GM23338 (cell line): ENCODE results near the gene KHSRP. TPM values are rescaled to one million over a fixed set of nuclear protein-coding genes. Genes with fewer than 3 reads are reported as not detected.

ENCODE experiments used
- ATAC-seq: fragments of 200-7000 bp; cut with Tn5 transposase; 3 replicates; pipeline ENCODE4 v1.9.1; 2020
- DNase-seq: peaks from one replicate; pipeline ENCODE4 v3.0.0-alpha.2; 2015; ENCODE audit warnings: low spot score
- H2AFZ ChIP-seq: fragments of 200-600 bp; sonication (generic); 2 replicates; pipeline ENCODE4 v1.8.0; 2016; ENCODE audit warnings: antibody characterized with exemption, mild to moderate bottlenecking, moderate library complexity
- H3F3A ChIP-seq: fragments of 200-600 bp; sonication (generic); replicated peaks from 2 replicates; pipeline ENCODE4 v1.8.0; 2017; ENCODE audit warnings: antibody characterized with exemption, mixed run types, low read depth
- H3K27ac ChIP-seq: fragments of 200-600 bp; sonication (generic); 2 replicates; pipeline ENCODE4 v1.6.1; 2016; ENCODE audit warnings: low read depth
- H3K27me3 ChIP-seq: fragments of 200-600 bp; sonication (generic); 2 replicates; pipeline ENCODE4 v1.8.0; 2016; ENCODE audit warnings: mild to moderate bottlenecking, mixed run types, moderate library complexity; ENCODE audit not compliant: insufficient read depth
- H3K36me3 ChIP-seq: fragments of 200-600 bp; sonication (generic); 2 replicates; pipeline ENCODE4 v1.8.0; 2016; ENCODE audit warnings: mild to moderate bottlenecking; ENCODE audit not compliant: insufficient read depth
- H3K4me1 ChIP-seq: fragments of 200-600 bp; sonication (generic); 2 replicates; pipeline ENCODE4 v1.8.0; 2016; ENCODE audit warnings: mild to moderate bottlenecking, moderate library complexity; ENCODE audit not compliant: insufficient read depth
- H3K4me2 ChIP-seq: fragments of 200-600 bp; sonication (generic); 2 replicates; pipeline ENCODE4 v1.7.1; 2017; ENCODE audit warnings: mixed run types
- H3K4me3 ChIP-seq: fragments of 200-600 bp; sonication (generic); 2 replicates; pipeline ENCODE4 v1.6.1; 2016; ENCODE audit warnings: mixed run types
- H3K79me2 ChIP-seq: fragments of 200-600 bp; sonication (generic); replicated peaks from 2 replicates; pipeline ENCODE4 v1.8.0; 2017; ENCODE audit warnings: mild to moderate bottlenecking; ENCODE audit not compliant: insufficient read depth
- H3K9me2 ChIP-seq: fragments of 200-600 bp; sonication (generic); 2 replicates; pipeline ENCODE4 v1.8.0; 2017; ENCODE audit not compliant: insufficient read depth
- H4K20me1 ChIP-seq: fragments of 200-600 bp; sonication (generic); replicated peaks from 2 replicates; pipeline ENCODE4 v1.8.0; 2017; ENCODE audit warnings: mild to moderate bottlenecking; ENCODE audit not compliant: insufficient read depth
- H3K27ac Mint-ChIP-seq: 2 replicates; pipeline ENCODE4 v1.8.0; 2020; ENCODE audit warnings: inconsistent platforms, mild to moderate bottlenecking, moderate library complexity, mixed read lengths
- H3K27me3 Mint-ChIP-seq: 3 replicates; pipeline ENCODE4 v1.8.0; 2022; ENCODE audit warnings: low read depth, mild to moderate bottlenecking, moderate library complexity, mixed read lengths, inconsistent platforms; ENCODE audit not compliant: insufficient read depth, poor library complexity
- H3K36me3 Mint-ChIP-seq: 3 replicates; pipeline ENCODE4 v1.8.0; 2021; ENCODE audit warnings: low read depth, mild to moderate bottlenecking, inconsistent platforms, moderate library complexity, mixed read lengths
- H3K4me1 Mint-ChIP-seq: 3 replicates; pipeline ENCODE4 v1.8.0; 2020; ENCODE audit warnings: mild to moderate bottlenecking, inconsistent platforms, mixed read lengths
- H3K4me3 Mint-ChIP-seq: 3 replicates; pipeline ENCODE4 v1.8.0; 2021; ENCODE audit warnings: moderate library complexity, mild to moderate bottlenecking, inconsistent platforms, mixed read lengths
- H3K9me3 Mint-ChIP-seq: 3 replicates; pipeline ENCODE4 v1.8.0; 2020; ENCODE audit warnings: moderate library complexity, mild to moderate bottlenecking, inconsistent platforms, mixed read lengths
- CREB1 ChIP-seq: fragments of 250-450 bp; sonication (Bioruptor Pico); IDR thresholded peaks from 2 replicates; pipeline ENCODE4 v1.5.0; 2020; ENCODE audit warnings: low read depth, mild to moderate bottlenecking, moderate library complexity
- EZH2 ChIP-seq: fragments of 200-600 bp; sonication (generic); IDR thresholded peaks from one replicate; pipeline ENCODE4 v1.8.0; 2017; ENCODE audit warnings: antibody characterized with exemption, mild to moderate bottlenecking, low read depth; ENCODE audit not compliant: unreplicated experiment
- EZH2phosphoT487 ChIP-seq: fragments of 200-600 bp; sonication (generic); IDR thresholded peaks from one replicate; pipeline ENCODE4 v1.8.1; 2018; ENCODE audit warnings: antibody characterized with exemption; ENCODE audit not compliant: unreplicated experiment
- JUNB ChIP-seq: IDR thresholded peaks from one replicate; pipeline ENCODE4 v1.6.1; 2016; ENCODE audit warnings: antibody characterized with exemption; ENCODE audit not compliant: unreplicated experiment
- NANOG ChIP-seq: IDR thresholded peaks from 2 replicates; pipeline ENCODE4 v1.6.1; 2016; ENCODE audit warnings: antibody characterized with exemption, borderline replicate concordance
- ZNF114 ChIP-seq: fragments of 250-450 bp; sonication (Bioruptor Pico); IDR thresholded peaks from 2 replicates; pipeline ENCODE4 v1.5.0; 2020; ENCODE audit warnings: mild to moderate bottlenecking, moderate library complexity
- polyA plus RNA-seq: library from polyadenylated mRNA; unstranded; fragments of >200 nt; fragmentation: Nextera tagmentation; extraction: Ambion mirVana; gene quantifications from 2 replicates; pipeline ENCODE4 v1.2.1, GENCODE V29; 2016
- total RNA-seq: library from RNA; depleted of rRNA; stranded (reverse); fragments of >200 nt; shearing (Covaris generic); gene quantifications from 2 replicates; pipeline ENCODE4 v1.2.3, GENCODE V29; 2014
- TF ChIP-seq, protein P1 (sequence below): IDR thresholded peaks from 2 replicates; pipeline ENCODE4 v1.6.1; 2016; ENCODE audit warnings: antibody characterized with exemption
- TF ChIP-seq, protein P2 (sequence below), 2 experiments: fragments of 200-600 bp in 1 of 2; sonication (generic) in 1 of 2; conservative IDR thresholded peaks; 2 replicates each; pipeline versions ENCODE4 v1.5.1 to v1.6.1; 2016 to 2017; ENCODE audit warnings: antibody characterized with exemption in 2 of 2, low read depth in 2 of 2, mild to moderate bottlenecking in 2 of 2, moderate library complexity in 1 of 2

Gene KHSRP
- total and polyA plus RNA-seq, 2 experiments from 2014 or later: 129 to 359 TPM

DNA sequence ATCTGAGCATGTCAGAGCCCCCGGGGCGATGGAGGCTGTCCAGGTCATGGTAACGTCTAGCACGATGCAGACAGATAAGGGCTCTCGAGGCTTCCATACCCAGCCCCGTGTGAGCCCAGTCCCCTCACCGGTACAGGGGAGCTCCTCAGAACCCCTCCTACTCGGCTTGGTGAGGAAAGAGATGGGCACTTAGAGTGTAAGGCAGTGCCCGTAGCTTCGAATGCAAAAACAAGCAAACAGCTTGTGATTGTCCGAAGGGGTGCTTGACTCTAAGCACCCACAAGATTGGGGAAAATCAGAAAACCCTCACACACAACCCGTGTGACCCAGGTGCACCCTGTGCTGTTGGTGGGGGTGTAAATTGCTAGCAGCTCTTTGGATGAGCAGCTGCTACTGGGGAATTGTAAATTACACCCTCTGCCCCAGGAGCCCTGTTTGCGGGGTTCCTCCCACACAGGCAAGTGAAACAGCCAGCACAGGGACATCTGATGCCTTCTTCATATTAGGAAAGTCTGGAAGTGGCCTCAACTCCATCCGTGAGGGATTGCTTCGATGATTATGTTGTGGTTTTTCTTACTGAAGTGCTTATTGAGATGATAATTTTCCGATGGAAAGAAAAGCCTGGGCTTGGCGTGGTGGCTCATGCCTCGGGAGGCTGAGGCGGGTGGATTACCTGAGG lies 48.0 kb downstream of the KHSRP start:
- ATAC-seq (no peak), DNase-seq (no peak)
- H3K9me3 Mint-ChIP-seq: peaks cover 9% of the 10 kb centered on the region
- Histone ChIP-seq H3K27me3 (no peaks in the 10 kb centered on the region), H3K27ac (0 out of 2 replicates have a peak overlapping the region, but pooled peaks have one; percentile 10), H4K20me1 (0 out of 2 replicates have a peak, but pooled peaks cover 3% of the 10 kb centered on the region), H3K79me2 (no peaks in the 10 kb centered on the region), H2AFZ (no peak overlapping the region), H3K4me2 (no peak overlapping the region), H3F3A (0 out of 2 replicates have a peak, but pooled peaks cover 4% of the 10 kb centered on the region), H3K4me1 (peaks cover 7% of the 10 kb centered on the region; the same call in 1 of the 2 replicates), H3K9me2 (no peaks in the 10 kb centered on the region), H3K4me3 (no peak overlapping the region), H3K36me3 (peaks cover 15% of the 10 kb centered on the region)
- TF ChIP-seq, protein P1, sequence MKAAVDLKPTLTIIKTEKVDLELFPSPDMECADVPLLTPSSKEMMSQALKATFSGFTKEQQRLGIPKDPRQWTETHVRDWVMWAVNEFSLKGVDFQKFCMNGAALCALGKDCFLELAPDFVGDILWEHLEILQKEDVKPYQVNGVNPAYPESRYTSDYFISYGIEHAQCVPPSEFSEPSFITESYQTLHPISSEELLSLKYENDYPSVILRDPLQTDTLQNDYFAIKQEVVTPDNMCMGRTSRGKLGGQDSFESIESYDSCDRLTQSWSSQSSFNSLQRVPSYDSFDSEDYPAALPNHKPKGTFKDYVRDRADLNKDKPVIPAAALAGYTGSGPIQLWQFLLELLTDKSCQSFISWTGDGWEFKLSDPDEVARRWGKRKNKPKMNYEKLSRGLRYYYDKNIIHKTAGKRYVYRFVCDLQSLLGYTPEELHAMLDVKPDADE: no peak
- TF ChIP-seq EZH2: no peak
- TF ChIP-seq, protein P2, sequence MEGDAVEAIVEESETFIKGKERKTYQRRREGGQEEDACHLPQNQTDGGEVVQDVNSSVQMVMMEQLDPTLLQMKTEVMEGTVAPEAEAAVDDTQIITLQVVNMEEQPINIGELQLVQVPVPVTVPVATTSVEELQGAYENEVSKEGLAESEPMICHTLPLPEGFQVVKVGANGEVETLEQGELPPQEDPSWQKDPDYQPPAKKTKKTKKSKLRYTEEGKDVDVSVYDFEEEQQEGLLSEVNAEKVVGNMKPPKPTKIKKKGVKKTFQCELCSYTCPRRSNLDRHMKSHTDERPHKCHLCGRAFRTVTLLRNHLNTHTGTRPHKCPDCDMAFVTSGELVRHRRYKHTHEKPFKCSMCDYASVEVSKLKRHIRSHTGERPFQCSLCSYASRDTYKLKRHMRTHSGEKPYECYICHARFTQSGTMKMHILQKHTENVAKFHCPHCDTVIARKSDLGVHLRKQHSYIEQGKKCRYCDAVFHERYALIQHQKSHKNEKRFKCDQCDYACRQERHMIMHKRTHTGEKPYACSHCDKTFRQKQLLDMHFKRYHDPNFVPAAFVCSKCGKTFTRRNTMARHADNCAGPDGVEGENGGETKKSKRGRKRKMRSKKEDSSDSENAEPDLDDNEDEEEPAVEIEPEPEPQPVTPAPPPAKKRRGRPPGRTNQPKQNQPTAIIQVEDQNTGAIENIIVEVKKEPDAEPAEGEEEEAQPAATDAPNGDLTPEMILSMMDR (conservative IDR thresholded peaks at IDR 0.05; ENCODE audit: low read depth in 2 of 2): no peak
- no peak for TF ChIP-seq JUNB
- H3K27ac Mint-ChIP-seq: peak overlapping the region; percentile 52; the same call in 1 of the 2 replicates
- H3K36me3 Mint-ChIP-seq: peaks cover 35% of the 10 kb centered on the region
- H3K27me3 Mint-ChIP-seq: peaks cover 12% of the 10 kb centered on the region
- no peak overlapping the region for H3K4me3 Mint-ChIP-seq
- H3K4me1 Mint-ChIP-seq: peaks cover 22% of the 10 kb centered on the region

DNA sequence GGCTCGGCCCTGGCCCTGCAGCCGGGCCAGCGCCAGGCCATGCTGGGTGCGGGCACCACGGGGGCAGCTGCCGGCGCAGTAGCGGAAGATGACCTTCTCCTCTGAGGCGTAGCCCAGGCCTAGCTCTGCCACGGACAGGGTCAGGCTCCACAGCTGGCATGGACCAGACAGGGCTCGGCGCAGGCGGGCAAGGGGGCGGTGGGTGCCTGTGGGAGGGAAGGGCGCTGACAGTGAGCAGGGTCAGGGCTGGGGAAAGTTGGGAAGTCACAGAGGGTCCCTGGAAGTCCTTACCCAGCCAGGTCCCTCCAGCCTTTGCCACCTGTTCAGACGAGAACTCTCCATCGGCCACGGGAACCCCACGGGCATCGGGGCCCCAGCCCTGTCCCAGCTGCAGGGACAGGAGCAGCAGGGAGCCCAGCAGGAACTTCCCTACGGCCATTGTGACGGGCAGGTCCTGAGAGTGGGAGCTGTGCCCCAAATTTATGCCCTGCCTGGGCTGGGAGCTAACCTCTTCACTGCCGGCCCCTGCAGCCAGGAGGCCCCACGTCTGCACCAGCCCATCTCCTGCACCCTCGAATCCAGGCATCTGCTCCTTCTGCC lies 49.1 kb downstream of the KHSRP start, which contains the start of gene PSPN:
Gene PSPN (minus strand): TSS at position 523 of the 600 bp plus-strand sequence. CDS start 84 bp downstream, at position 439.
- Mint-ChIP-seq H3K4me3 (peak within 1 kb of the TSS; percentile 30; the same call in 1 of the 3 replicates), H3K9me3 (peaks cover 9% of the 10 kb centered on the region), H3K27ac (peak within 1 kb of the TSS; percentile 52; the same call in 1 of the 2 replicates), H3K27me3 (peaks cover 12% of the 10 kb centered on the region), H3K4me1 (peaks cover 22% of the 10 kb centered on the region), H3K36me3 (peaks cover 24% of the 10 kb centered on the region)
- Histone ChIP-seq H3K4me3 (no peak within 1 kb of the TSS), H3K27me3 (no peaks in the 10 kb centered on the region), H3K9me2 (no peaks in the 10 kb centered on the region), H3K27ac (peak within 1 kb of the TSS; percentile 39; the same call in 1 of the 2 replicates), H3K4me2 (no peak within 1 kb of the TSS), H3K36me3 (peaks cover 15% of the 10 kb centered on the region), H3F3A (0 out of 2 replicates have a peak, but pooled peaks cover 4% of the 10 kb centered on the region), H3K79me2 (no peaks in the 10 kb centered on the region), H4K20me1 (0 out of 2 replicates have a peak, but pooled peaks cover 3% of the 10 kb centered on the region), H2AFZ (no peak within 1 kb of the TSS), H3K4me1 (peaks cover 7% of the 10 kb centered on the region; the same call in 1 of the 2 replicates)
- no peak for ATAC-seq
- no peak for DNase-seq
- TF ChIP-seq NANOG (no peak), CREB1 (no peak), EZH2 (no peak), JUNB (no peak), EZH2phosphoT487 (no peak), ZNF114 (CRISPR knock-in tag) (no peak)
- TF ChIP-seq, protein P2 (conservative IDR thresholded peaks at IDR 0.05; ENCODE audit: low read depth in 2 of 2): no peak
